ENCODE results near the gene RPN1. TPM values are rescaled to one million over a fixed set of nuclear protein-coding genes. Genes with fewer than 3 reads are reported as not detected.

The RPN1 gene
- total and polyA plus RNA-seq, 2 of the 13 experiments (the other 11 are each of a cell fraction or from before 2014, with no cell fraction given): 290 to 342 TPM

- TF ChIP-seq TFDP1 (CRISPR knock-in tag; IDR thresholded peaks at IDR 0.05; ENCODE audit: borderline replicate concordance): peak; percentile 67; the same call in 1 of the 2 replicates
- peak; percentile 72 for TF ChIP-seq MAF1 (CRISPR knock-in tag; IDR thresholded peaks at IDR 0.05; ENCODE audit: borderline replicate concordance)
- no peak for TF ChIP-seq HHEX (CRISPR knock-in tag; IDR thresholded peaks at IDR 0.05)
- peak; percentile 40; the same call in 1 of the 2 replicates for TF ChIP-seq NAIF1 (CRISPR knock-in tag; IDR thresholded peaks at IDR 0.05; ENCODE audit: borderline replicate concordance)
- TF ChIP-seq ZNF260 (CRISPR knock-in tag; IDR thresholded peaks at IDR 0.05; ENCODE audit: borderline replicate concordance, low read depth): no peak
- peak; percentile 19; the same call in 1 of the 2 replicates for TF ChIP-seq RFX5 (IDR thresholded peaks at IDR 0.05; ENCODE audit: low read depth, low read length)
- 0 out of 2 replicates have a peak, but pooled peaks have one; percentile 67 for TF ChIP-seq ZNF333 (CRISPR knock-in tag; IDR thresholded peaks at IDR 0.05; ENCODE audit: borderline replicate concordance)
- no peak for TF ChIP-seq ZNF496 (CRISPR knock-in tag; IDR thresholded peaks at IDR 0.05; ENCODE audit: insufficient replicate concordance)
- TF ChIP-seq ZBTB3 (CRISPR knock-in tag; IDR thresholded peaks at IDR 0.05; ENCODE audit: borderline replicate concordance, low read depth): peak; percentile 77; the same call in 1 of the 2 replicates
- peak; percentile 70 for TF ChIP-seq HDAC1 (CRISPR knock-in tag; IDR thresholded peaks at IDR 0.05)
- TF ChIP-seq FOXJ3 (CRISPR knock-in tag; IDR thresholded peaks at IDR 0.05; ENCODE audit: borderline replicate concordance): no peak
- no peak for TF ChIP-seq ZNF660 (CRISPR knock-in tag; IDR thresholded peaks at IDR 0.05; ENCODE audit: borderline replicate concordance, low read depth)
- TF ChIP-seq SNAI1 (CRISPR knock-in tag; IDR thresholded peaks at IDR 0.05; ENCODE audit: borderline replicate concordance): peak; percentile 43; the same call in 1 of the 2 replicates
- TF ChIP-seq ZBTB42 (CRISPR knock-in tag; IDR thresholded peaks at IDR 0.05): 0 out of 2 replicates have a peak, but pooled peaks have one; percentile 53
- TF ChIP-seq ZBTB8A (CRISPR knock-in tag; IDR thresholded peaks at IDR 0.05; ENCODE audit: borderline replicate concordance, low read depth): no peak
- peak; percentile 68 for TF ChIP-seq ATF7-NPFF (CRISPR knock-in tag; IDR thresholded peaks at IDR 0.05; ENCODE audit: low read depth)
- peak; percentile 26; the same call in 1 of the 2 replicates for TF ChIP-seq ARNT2 (CRISPR knock-in tag; IDR thresholded peaks at IDR 0.05; ENCODE audit: low read depth)
- 0 out of 2 replicates have a peak, but pooled peaks have one; percentile 28 for TF ChIP-seq SNAPC4 (CRISPR knock-in tag; IDR thresholded peaks at IDR 0.05)
- no peak for TF ChIP-seq GMEB2 (CRISPR knock-in tag; IDR thresholded peaks at IDR 0.05; ENCODE audit: low read depth)
- TF ChIP-seq AHR (CRISPR knock-in tag; IDR thresholded peaks at IDR 0.05): peak; percentile 0; the same call in 1 of the 2 replicates
These were observed at the start of gene RPN1 (continued) for GRCh38 chr3:128650096-128651050.

All from HepG2 (cell line).